Aorta (tissue), 5 donors: ENCODE results near the gene SLC9A8. TPM values are rescaled to one million over a fixed set of nuclear protein-coding genes. Genes with fewer than 3 reads are reported as not detected.
A peak's percentile ranks its signal among the peaks of the same experiment; 100 is the strongest.

Experiments used
- ATAC-seq: fragments of 200-7000 bp; cut with Tn5 transposase; one replicate; pipeline ENCODE4 v1.9.1; 2022; ENCODE audit warnings: moderate library complexity; ENCODE audit not compliant: low FRiP score
- DNase-seq, 2 donors: peaks; one replicate each; pipeline ENCODE4 v3.0.0-alpha.2; 2020
- H3K27ac ChIP-seq, 2 donors: one replicate each; pipeline ENCODE4 v1.5.1; 2013; ENCODE audit warnings: low read length in 2 of 2, mild to moderate bottlenecking in 2 of 2, moderate library complexity in 2 of 2, control low read depth in 1 of 2, inconsistent platforms in 1 of 2, low read depth in 1 of 2
- H3K27me3 ChIP-seq, 2 donors: one replicate each; pipeline ENCODE4 v1.6.1; 2013; ENCODE audit warnings: control low read depth in 1 of 2, low read length in 1 of 2, mild to moderate bottlenecking in 1 of 2, moderate library complexity in 1 of 2; ENCODE audit not compliant: insufficient read depth in 2 of 2, control insufficient read depth in 1 of 2
- H3K36me3 ChIP-seq, 2 donors: one replicate each; pipeline ENCODE4 v1.6.1; 2013; ENCODE audit warnings: control low read depth in 1 of 2, low read length in 1 of 2, mild to moderate bottlenecking in 1 of 2; ENCODE audit not compliant: insufficient read depth in 2 of 2, control insufficient read depth in 1 of 2
- H3K4me1 ChIP-seq, 2 donors: one replicate each; pipeline ENCODE4 v1.6.1; 2013; ENCODE audit warnings: low read length in 2 of 2, control low read depth in 1 of 2, mild to moderate bottlenecking in 1 of 2, moderate library complexity in 1 of 2; ENCODE audit not compliant: insufficient read depth in 2 of 2, control insufficient read depth in 1 of 2
- H3K4me3 ChIP-seq, 2 donors: one replicate each; pipeline ENCODE4 v1.5.1; 2013; ENCODE audit warnings: low read length in 2 of 2, control low read depth in 1 of 2, mild to moderate bottlenecking in 1 of 2
- H3K9me3 ChIP-seq: one replicate; pipeline ENCODE4 v1.6.1; 2013; ENCODE audit warnings: mild to moderate bottlenecking, low read length; ENCODE audit not compliant: control insufficient read depth
- WGBS, 2 donors: extraction: QIAGEN DNeasy Blood & Tissue Kit; methylation state at CpG; one replicate each; pipeline ENCODE4 v1.1.7; 2013; 5-methylcytosine and 5-hydroxymethylcytosine counted together
- intact Hi-C, 2 donors: fragments of 100-400 bp; cut with DNase I; formaldehyde crosslinking; loops; one replicate each; pipeline versions ENCODE4 v1.14.2 to v1.15.0; 2022
- polyA plus RNA-seq, 2 donors: library from polyadenylated mRNA; stranded (reverse); fragments of 200-250 nt; gene quantifications; one replicate each; pipeline ENCODE4 v1.2.3, GENCODE V29; 2013
- total RNA-seq, 2 donors: library from RNA; stranded (reverse); fragmentation: NEBNext Ultra II Directional; extraction: Animal tissue kit (Norgen Biotek cat#: 25700); gene quantifications; one replicate each; pipeline ENCODE4 v1.2.1, GENCODE V29; 2021
- donor health status: healthy with polysubstance abuse.
- donor health status: Bipolar disorder and iron deficiency.
- donor health status: DM: no; HTN: no; CAD: no.
- donor health status: DM: no; HTN: no; CAD: no.
- donor health status: DM: yes; HTN: yes; CAD: no.

SLC9A8 gene
- total and polyA plus RNA-seq, 4 donors, result 2.8 to 14.6 (median 11.5) TPM

- DNase-seq (no peak), ATAC-seq (no peak)
- intact Hi-C loops, result no loop called here
- WGBS, 2 donors, result 85 to 86% methylated on average over 12 of the region's 12 CpGs
- Histone ChIP-seq H3K27ac (no peak overlapping the region), H3K9me3 (no peaks in the 10 kb centered on the region), H3K4me1 (no peaks in the 10 kb centered on the region), H3K36me3 (no peaks in the 10 kb centered on the region), H3K4me3 (no peak overlapping the region), H3K27me3 (no peaks in the 10 kb centered on the region)
These were observed 19.4 kb downstream of the SLC9A8 start for GRCh38 chr20:49831770-49832631.

- H3K27me3 ChIP-seq, result no peaks in the 10 kb centered on the region
- no peak for DNase-seq
- H3K36me3 ChIP-seq, result no peaks in the 10 kb centered on the region
- H3K9me3 ChIP-seq, result no peaks in the 10 kb centered on the region
- ATAC-seq, result no peak
- H3K4me1 ChIP-seq, result no peaks in the 10 kb centered on the region
- no peak overlapping the region for H3K4me3 ChIP-seq
- 87 to 93% methylated on average over 13 of the region's 13 CpGs for WGBS, 2 donors
- intact Hi-C loops, result no loop called here
- no peak overlapping the region for H3K27ac ChIP-seq
These were observed 20.2 kb downstream of the SLC9A8 start for GRCh38 chr20:49832632-49833327.

- WGBS, 2 donors, result 88 to 95% methylated on average over 4 of the region's 4 CpGs
- H3K27me3 ChIP-seq, result no peaks in the 10 kb centered on the region
- intact Hi-C loops, result no loop called here
- no peak overlapping the region for H3K27ac ChIP-seq
- no peak for ATAC-seq
- no peak for DNase-seq
- H3K36me3 ChIP-seq, result no peaks in the 10 kb centered on the region
- no peak overlapping the region for H3K4me3 ChIP-seq
- no peaks in the 10 kb centered on the region for H3K9me3 ChIP-seq
- no peaks in the 10 kb centered on the region for H3K4me1 ChIP-seq
These were observed 20.9 kb downstream of the SLC9A8 start for GRCh38 chr20:49833483-49833882.

GRCh38 chr20:49835031-49835430 is 22.4 kb downstream of the SLC9A8 start:
- DNase-seq, result no peak
- ATAC-seq, result no peak
- H3K9me3 ChIP-seq, result no peaks in the 10 kb centered on the region
- no peak overlapping the region for H3K27ac ChIP-seq
- no peaks in the 10 kb centered on the region for H3K4me1 ChIP-seq
- 85 to 93% methylated on average over 4 of the region's 4 CpGs for WGBS, 2 donors
- H3K27me3 ChIP-seq, result no peaks in the 10 kb centered on the region
- no peak overlapping the region for H3K4me3 ChIP-seq
- no peaks in the 10 kb centered on the region for H3K36me3 ChIP-seq
- intact Hi-C loops, result no loop called here

- Histone ChIP-seq H3K36me3 (no peaks in the 10 kb centered on the region), H3K27me3 (no peaks in the 10 kb centered on the region), H3K4me1 (no peaks in the 10 kb centered on the region), H3K9me3 (no peaks in the 10 kb centered on the region), H3K27ac (peak overlapping the region; percentile 39 to 86), H3K4me3 (no peak overlapping the region)
- ATAC-seq (no peak), DNase-seq (no peak)
- WGBS, 2 donors, result 25 to 34% methylated on average over 8 of the region's 8 CpGs
- intact Hi-C loops, result no loop called here
These were observed 25.9 kb downstream of the SLC9A8 start for GRCh38 chr20:49838546-49838945.

- intact Hi-C loops, result loop anchor here in 1 of 2 donors (10.0 kb wide), 1 partner anchor 128 kb away; the partner anchor contains the start of gene B4GALT5
- ATAC-seq, result no peak
- WGBS, 2 donors, result 2 to 3% methylated on average over 3 of the region's 3 CpGs
- Histone ChIP-seq H3K36me3 (no peaks in the 10 kb centered on the region), H3K4me3 (no peak overlapping the region), H3K4me1 (peaks cover 2 to 5% of the 10 kb centered on the region in 2 donors), H3K27ac (peak overlapping the region in 1 of 2 donors; percentile 4), H3K9me3 (no peaks in the 10 kb centered on the region), H3K27me3 (no peaks in the 10 kb centered on the region)
- no peak for DNase-seq
These were observed 30.5 kb downstream of the SLC9A8 start for GRCh38 chr20:49843139-49843538.

- no peak for ATAC-seq
- Histone ChIP-seq H3K4me3 (no peak overlapping the region), H3K27ac (peak overlapping the region in 1 of 2 donors; percentile 33), H3K36me3 (no peaks in the 10 kb centered on the region), H3K9me3 (no peaks in the 10 kb centered on the region), H3K4me1 (peaks cover 2 to 5% of the 10 kb centered on the region in 2 donors), H3K27me3 (no peaks in the 10 kb centered on the region)
- intact Hi-C loops, result loop anchor here in 1 of 2 donors (2.0 to 10.0 kb wide), 2 partner anchors 129 to 233 kb away; partner anchors contain the start of gene B4GALT5
- DNase-seq, result no peak
- WGBS, 2 donors, result 33% methylated on average over 4 of the region's 4 CpGs
These were observed 31.2 kb downstream of the SLC9A8 start for GRCh38 chr20:49843770-49844380.

- no peaks in the 10 kb centered on the region for H3K9me3 ChIP-seq
- H3K27me3 ChIP-seq, result no peaks in the 10 kb centered on the region
- H3K4me3 ChIP-seq, result no peak overlapping the region
- no peak for DNase-seq
- peak overlapping the region in 1 of 2 donors; percentile 41 for H3K27ac ChIP-seq
- intact Hi-C loops, result loop anchor here (2.0 to 10.0 kb wide), 3 partner anchors 130 to 303 kb away; partner anchors contain the start of gene B4GALT5 (in 1 of the 2)
- no peak for ATAC-seq
- H3K4me1 ChIP-seq, result peaks cover 2 to 5% of the 10 kb centered on the region in 2 donors
- H3K36me3 ChIP-seq, result no peaks in the 10 kb centered on the region
- WGBS, 2 donors, result 81 to 88% methylated on average over 1 of the region's 1 CpG
These were observed 32.4 kb downstream of the SLC9A8 start for GRCh38 chr20:49845060-49845459.
